Liver (tissue), 3 donors: ENCODE measurements around the gene PDC.

Experiments used
- CTCF ChIP-seq: fragments of 150-350 bp; IDR thresholded peaks from 2 replicates; pipeline ENCODE4 v1.5.1; 2017; ENCODE audit warnings: improper control_type of control experiment, low read depth, low read length; ENCODE audit not compliant: missing input control
- EGR1 ChIP-seq, 2 donors: IDR thresholded peaks; 2 replicates each; pipeline ENCODE4 v1.6.1; 2016 to 2018; ENCODE audit warnings: antibody characterized with exemption in 2 of 2, low read depth in 2 of 2
- GABPA ChIP-seq, 2 donors: IDR thresholded peaks in 1 of 2; conservative IDR thresholded peaks in 1 of 2; 2 replicates each; pipeline ENCODE4 v1.6.1; 2016; ENCODE audit warnings: antibody characterized with exemption in 2 of 2, mild to moderate bottlenecking in 1 of 2, moderate library complexity in 1 of 2
- REST ChIP-seq: IDR thresholded peaks from 2 replicates; pipeline ENCODE4 v1.6.1; 2016; ENCODE audit warnings: antibody characterized with exemption, mild to moderate bottlenecking
- donor health status: healthy.
- donor health status: healthy.

- TF ChIP-seq EGR1 (IDR thresholded peaks at IDR 0.05; ENCODE audit: low read depth in 2 of 2): no peak
- TF ChIP-seq GABPA (IDR thresholded peaks at IDR 0.05 in 1 of 2, conservative IDR thresholded peaks at IDR 0.05 in 1 of 2): no peak
- no peak for TF ChIP-seq CTCF
- no peak for TF ChIP-seq REST
Measured at GRCh38 chr1:186497651-186498050, 36.7 kb upstream of the PDC start.
